Eye (tissue), 1 donor: ENCODE measurements around the gene PLD5.
"Not testable (repeated sequence)": the region's sequence is repeated elsewhere in the genome, so short reads cannot be mapped to it uniquely, and the experiment has no call there.

Source experiments
- DNase-seq: peaks from one replicate; pipeline ENCODE4 v3.0.0-alpha.2; 2015

The PLD5 gene

GRCh38 chr1:242264419-242264818 lies 260.1 kb downstream of the PLD5 start:
- not testable (repeated sequence) for DNase-seq

GRCh38 chr1:242245255-242245654 lies 279.2 kb downstream of the PLD5 start:
- DNase-seq, result peak; percentile 70

GRCh38 chr1:242243472-242243871 lies 281.0 kb downstream of the PLD5 start:
- DNase-seq, result no peak

- no peak for DNase-seq
Observed at GRCh38 chr1:242242983-242243382, 281.5 kb downstream of the PLD5 start.

GRCh38 chr1:242241936-242242335 lies 282.6 kb downstream of the PLD5 start:
- no peak for DNase-seq

- DNase-seq, result no peak
Observed at GRCh38 chr1:242240691-242241090, 283.8 kb downstream of the PLD5 start.

GRCh38 chr1:242240077-242240476 lies 284.4 kb downstream of the PLD5 start:
- peak; percentile 75 for DNase-seq

- DNase-seq, result no peak
Observed at GRCh38 chr1:242239398-242239797, 285.1 kb downstream of the PLD5 start.

- DNase-seq, result no peak
Observed at GRCh38 chr1:242237051-242237450, 287.4 kb downstream of the PLD5 start.

- DNase-seq, result no peak
Observed at GRCh38 chr1:242228991-242229390, 295.5 kb downstream of the PLD5 start.

- no peak for DNase-seq
Observed at GRCh38 chr1:242225767-242226573, 298.5 kb downstream of the PLD5 start.

GRCh38 chr1:242224878-242225766 lies 299.4 kb downstream of the PLD5 start:
- not testable (repeated sequence) for DNase-seq

- no peak for DNase-seq
Observed at GRCh38 chr1:242224461-242224860, 300.0 kb downstream of the PLD5 start.

GRCh38 chr1:242219905-242220304 lies 304.6 kb downstream of the PLD5 start:
- no peak for DNase-seq

- DNase-seq, result no peak
Observed at GRCh38 chr1:242219298-242219901, 305.1 kb downstream of the PLD5 start.

- no peak for DNase-seq
Observed at GRCh38 chr1:242216368-242216767, 308.1 kb downstream of the PLD5 start.

- not testable (repeated sequence) for DNase-seq
Observed at GRCh38 chr1:242214455-242214854, 310.0 kb downstream of the PLD5 start.

GRCh38 chr1:242212961-242213360 lies 311.5 kb downstream of the PLD5 start:
- DNase-seq, result not testable (repeated sequence)

GRCh38 chr1:242212401-242212800 lies 312.1 kb downstream of the PLD5 start:
- peak; percentile 22 for DNase-seq

GRCh38 chr1:242211254-242212022 lies 313.1 kb downstream of the PLD5 start:
- DNase-seq, result no peak

- not testable (repeated sequence) for DNase-seq
Observed at GRCh38 chr1:242210316-242210715, 314.2 kb downstream of the PLD5 start.

- no peak for DNase-seq
Observed at GRCh38 chr1:242209063-242209462, 315.4 kb downstream of the PLD5 start.

- DNase-seq, result no peak
Observed at GRCh38 chr1:242208021-242208420, 316.5 kb downstream of the PLD5 start.
